ENCODE results near the gene KCTD19.
A peak's percentile ranks its signal among the peaks of the same experiment; 100 is the strongest.

KCTD19 gene

GRCh38 chr16:67260426-67261063 lies 66.0 kb downstream of the KCTD19 start:
- no peak for DNase-seq (ENCODE audit: low read depth, low spot score)

GRCh38 chr16:67259705-67260104 lies 66.8 kb downstream of the KCTD19 start:
- DNase-seq (ENCODE audit: low read depth, low spot score): no peak

- DNase-seq (ENCODE audit: low read depth, low spot score): no peak
Observed at GRCh38 chr16:67258161-67258835, 68.2 kb downstream of the KCTD19 start.

- DNase-seq (ENCODE audit: low read depth, low spot score): no peak
Observed at GRCh38 chr16:67257486-67258160, 68.9 kb downstream of the KCTD19 start.

DNA sequence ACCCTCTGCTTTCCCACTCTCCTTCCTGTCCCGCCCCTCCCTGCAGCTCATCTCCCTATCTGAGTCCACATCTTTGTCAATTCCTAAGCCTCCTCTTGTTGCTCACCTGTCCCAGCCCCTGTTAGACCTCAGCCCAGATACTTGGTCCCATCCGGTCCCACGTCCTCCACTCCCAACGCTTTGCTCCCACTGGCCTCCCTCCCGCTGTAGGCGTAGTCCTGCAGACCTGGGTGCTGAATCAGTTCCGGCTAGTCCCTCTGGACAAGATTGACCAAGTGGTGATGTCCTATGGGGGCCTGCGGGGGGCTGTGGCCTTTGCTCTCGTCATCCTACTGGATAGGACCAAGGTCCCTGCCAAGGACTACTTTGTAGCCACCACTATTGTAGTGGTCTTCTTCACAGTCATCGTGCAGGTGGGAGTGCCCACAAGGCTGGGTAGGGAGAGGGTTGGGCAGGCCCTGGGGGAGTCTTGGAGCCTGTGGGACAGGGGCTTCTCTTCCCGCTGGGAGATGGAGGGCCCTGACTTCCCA lies 69.8 kb downstream of the KCTD19 start:
- DNase-seq (ENCODE audit: low read depth, low spot score): no peak

DNA sequence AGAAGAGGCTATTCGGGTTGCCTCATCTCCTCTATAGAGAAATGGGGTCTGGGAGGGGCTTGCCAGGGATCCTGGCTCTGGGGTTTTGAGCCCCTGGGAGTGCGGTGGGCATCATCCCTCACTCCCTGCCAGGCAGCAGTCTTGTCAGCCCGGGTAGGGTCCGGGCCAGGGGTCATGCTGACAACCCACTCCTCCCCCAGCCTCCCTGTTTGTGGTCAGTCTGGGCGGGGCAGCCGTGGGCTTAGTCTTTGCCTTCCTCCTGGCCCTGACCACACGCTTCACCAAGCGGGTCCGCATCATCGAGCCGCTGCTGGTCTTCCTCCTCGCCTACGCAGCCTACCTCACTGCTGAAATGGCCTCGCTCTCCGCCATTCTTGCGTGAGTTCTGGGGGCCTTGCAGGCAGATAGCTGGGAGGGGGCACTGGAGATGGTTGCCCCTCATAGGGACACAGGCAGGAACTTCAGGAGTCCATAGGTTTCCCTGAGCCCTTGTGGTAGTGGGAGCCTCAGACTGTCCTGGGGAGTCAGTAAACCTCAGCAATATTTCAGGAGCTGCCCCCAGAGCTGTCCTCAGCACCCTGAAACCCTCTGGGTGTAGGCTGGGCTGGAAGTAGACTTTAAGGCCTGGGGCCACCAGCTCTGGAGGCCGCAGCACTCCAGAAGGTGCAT lies 70.9 kb downstream of the KCTD19 start:
- no peak for DNase-seq (ENCODE audit: low read depth, low spot score)

- no peak for DNase-seq (ENCODE audit: low read depth, low spot score)
Observed at GRCh38 chr16:67254801-67255552, 71.6 kb downstream of the KCTD19 start.

- no peak for DNase-seq (ENCODE audit: low read depth, low spot score)
Observed at GRCh38 chr16:67252609-67253497, 73.7 kb downstream of the KCTD19 start.

DNA sequence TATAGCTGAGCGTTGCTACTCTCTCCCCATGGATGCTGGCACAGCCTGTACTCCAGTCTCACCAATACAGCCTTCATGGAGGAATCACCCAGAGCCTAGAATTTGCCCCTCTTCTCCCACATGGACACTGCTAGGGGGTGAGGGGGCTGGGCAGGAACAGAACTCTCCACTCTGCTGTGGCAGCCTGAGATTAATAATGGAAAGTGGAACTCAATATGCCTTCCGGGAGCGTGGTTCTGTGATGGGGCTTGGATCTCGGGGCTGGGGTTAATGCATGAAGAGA lies 76.6 kb downstream of the KCTD19 start:
- DNase-seq (ENCODE audit: low read depth, low spot score): no peak

- no peak for DNase-seq (ENCODE audit: low read depth, low spot score)
Observed at GRCh38 chr16:67249178-67250044, 77.1 kb downstream of the KCTD19 start.

- no peak for DNase-seq (ENCODE audit: low read depth, low spot score)
Observed at GRCh38 chr16:67248401-67249177, 78.0 kb downstream of the KCTD19 start, which contains the start of gene SLC9A5. Gene SLC9A5, plus strand, starts transcription at chr16:67248979. Its CDS starts 36 bp downstream, at chr16:67249015.

- DNase-seq (ENCODE audit: low read depth, low spot score): no peak
Observed at GRCh38 chr16:67248073-67248400, 78.5 kb downstream of the KCTD19 start.

GRCh38 chr16:67247192-67248072 lies 79.1 kb downstream of the KCTD19 start, which contains the start of gene FHOD1:
Gene FHOD1, minus strand, starts transcription at chr16:67247481. Its CDS starts 71 bp downstream, at chr16:67247410.
- peak; percentile 68 for DNase-seq (ENCODE audit: low read depth, low spot score)

DNA sequence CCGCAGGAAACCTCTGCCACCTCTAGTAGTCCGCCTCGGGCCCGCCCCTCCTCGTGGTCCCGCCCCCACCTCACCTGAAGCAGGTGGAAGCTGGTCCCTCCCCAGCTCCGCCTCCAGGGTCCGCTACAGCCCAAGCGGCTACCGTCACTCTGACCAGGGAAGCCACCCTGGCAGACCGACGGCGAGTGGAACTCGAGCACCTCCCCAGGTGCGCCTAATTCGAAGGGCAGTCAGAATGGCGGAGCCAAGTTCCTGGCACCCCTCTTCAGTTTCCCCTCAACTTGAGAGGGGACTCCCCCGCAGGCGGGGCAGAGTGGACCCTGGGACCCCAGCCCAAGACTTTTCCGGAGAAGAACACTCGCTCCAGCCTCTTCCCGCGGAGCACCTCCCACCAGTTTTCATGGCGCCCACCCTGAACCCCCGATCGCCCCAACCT lies 79.8 kb downstream of the KCTD19 start:
- DNase-seq (ENCODE audit: low read depth, low spot score): no peak

GRCh38 chr16:67246081-67246755 lies 80.3 kb downstream of the KCTD19 start:
- peak; percentile 67 for DNase-seq (ENCODE audit: low read depth, low spot score)

- DNase-seq (ENCODE audit: low read depth, low spot score): no peak
Observed at GRCh38 chr16:67245674-67246080, 80.9 kb downstream of the KCTD19 start.

DNA sequence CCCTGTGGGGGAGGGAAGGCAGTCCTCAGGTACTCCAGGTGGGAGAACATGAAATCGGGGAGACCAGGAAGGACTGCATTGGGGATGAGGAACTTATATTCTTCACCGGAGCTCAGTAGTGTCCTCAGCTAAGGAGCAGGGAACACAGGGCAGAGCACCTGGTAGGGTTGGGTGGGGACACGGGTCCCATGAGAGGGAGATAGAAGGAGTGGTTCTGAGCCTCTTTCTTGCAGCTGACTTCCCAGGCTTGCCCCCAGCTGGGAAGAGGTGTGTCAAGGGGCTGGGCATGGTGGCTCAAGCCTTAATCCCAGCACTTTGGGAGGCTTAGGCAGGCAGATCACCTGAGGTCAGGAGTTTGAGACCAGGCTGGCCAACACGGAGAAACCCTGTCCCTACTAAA lies 81.4 kb downstream of the KCTD19 start:
- DNase-seq (ENCODE audit: low read depth, low spot score): no peak
